ENCODE measurements around the gene RANBP3.
A peak's percentile ranks its signal among the peaks of the same experiment; 100 is the strongest.

- no peak for TF ChIP-seq ETS1 (IDR thresholded peaks at IDR 0.05)
- no peak for TF ChIP-seq CTCF (conservative IDR thresholded peaks at IDR 0.05; ENCODE audit: low read depth in 2 of 2)
- TF ChIP-seq POLR2AphosphoS5 (IDR thresholded peaks at IDR 0.05; ENCODE audit: low read depth), result peak; percentile 56
- no peak for TF ChIP-seq ZNF331 (CRISPR knock-in tag; IDR thresholded peaks at IDR 0.05; ENCODE audit: low read depth)
- TF ChIP-seq EZH2 (IDR thresholded peaks at IDR 0.05; ENCODE audit: low read depth, unreplicated experiment), result no peak
- TF ChIP-seq ZNF114 (CRISPR knock-in tag; IDR thresholded peaks at IDR 0.05), result no peak
- TF ChIP-seq REST (IDR thresholded peaks at IDR 0.05; ENCODE audit: unreplicated experiment), result no peak
- 0 out of 2 replicates have a peak, but pooled peaks have one; percentile 22 for TF ChIP-seq CREB1 (CRISPR knock-in tag; IDR thresholded peaks at IDR 0.05; ENCODE audit: low read depth)
- no peak for TF ChIP-seq JUNB (IDR thresholded peaks at IDR 0.05; ENCODE audit: unreplicated experiment)
- no peak for TF ChIP-seq EZH2phosphoT487 (IDR thresholded peaks at IDR 0.05; ENCODE audit: unreplicated experiment)
- no peak for TF ChIP-seq NANOG (IDR thresholded peaks at IDR 0.05; ENCODE audit: borderline replicate concordance)
- TF ChIP-seq STAT1 (IDR thresholded peaks at IDR 0.05; ENCODE audit: unreplicated experiment), result no peak
- TF ChIP-seq ZNF462 (CRISPR knock-in tag; IDR thresholded peaks at IDR 0.05), result no peak
These were observed 73.4 kb downstream of the RANBP3 start, which contains the start of gene VMAC for GRCh38 chr19:5904352-5905113.
